Measurements from ENCODE around the gene DAB2. TPM values are rescaled to one million over a fixed set of nuclear protein-coding genes. Genes with fewer than 3 reads are reported as not detected.

DAB2 gene
- total and polyA plus RNA-seq, 7 donors = 4.1 to 37.1 (median 13.5) TPM

DNA sequence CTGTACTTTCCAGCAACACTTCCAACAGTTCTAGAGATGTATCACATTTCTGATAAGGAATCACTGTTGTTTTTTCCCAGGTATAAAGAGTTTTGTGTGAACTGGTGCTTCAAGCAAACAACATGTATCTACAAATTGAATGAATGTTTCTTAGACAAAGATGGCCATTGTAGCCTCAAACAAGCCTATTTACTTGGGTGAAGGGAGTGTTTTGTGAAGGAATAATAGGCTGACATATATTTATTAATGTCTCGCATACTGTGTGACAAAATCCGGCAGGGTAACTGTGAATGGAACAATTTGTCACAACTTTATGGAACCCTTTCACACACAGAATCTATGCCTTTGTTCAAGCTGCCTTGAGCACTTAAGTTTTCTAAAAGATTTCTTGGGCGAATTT, 24.8 kb upstream of the DAB2 start:
- H3K27ac ChIP-seq = no peak overlapping the region
- no peaks in the 10 kb centered on the region for H3K36me3 ChIP-seq (ENCODE audit: insufficient read depth in 1 of 2, low read depth in 1 of 2)
- no peak overlapping the region for H3K4me3 ChIP-seq
- no peaks in the 10 kb centered on the region for H3K9me3 ChIP-seq
- H3K4me1 ChIP-seq = no peaks in the 10 kb centered on the region
- TF ChIP-seq, protein P1, sequence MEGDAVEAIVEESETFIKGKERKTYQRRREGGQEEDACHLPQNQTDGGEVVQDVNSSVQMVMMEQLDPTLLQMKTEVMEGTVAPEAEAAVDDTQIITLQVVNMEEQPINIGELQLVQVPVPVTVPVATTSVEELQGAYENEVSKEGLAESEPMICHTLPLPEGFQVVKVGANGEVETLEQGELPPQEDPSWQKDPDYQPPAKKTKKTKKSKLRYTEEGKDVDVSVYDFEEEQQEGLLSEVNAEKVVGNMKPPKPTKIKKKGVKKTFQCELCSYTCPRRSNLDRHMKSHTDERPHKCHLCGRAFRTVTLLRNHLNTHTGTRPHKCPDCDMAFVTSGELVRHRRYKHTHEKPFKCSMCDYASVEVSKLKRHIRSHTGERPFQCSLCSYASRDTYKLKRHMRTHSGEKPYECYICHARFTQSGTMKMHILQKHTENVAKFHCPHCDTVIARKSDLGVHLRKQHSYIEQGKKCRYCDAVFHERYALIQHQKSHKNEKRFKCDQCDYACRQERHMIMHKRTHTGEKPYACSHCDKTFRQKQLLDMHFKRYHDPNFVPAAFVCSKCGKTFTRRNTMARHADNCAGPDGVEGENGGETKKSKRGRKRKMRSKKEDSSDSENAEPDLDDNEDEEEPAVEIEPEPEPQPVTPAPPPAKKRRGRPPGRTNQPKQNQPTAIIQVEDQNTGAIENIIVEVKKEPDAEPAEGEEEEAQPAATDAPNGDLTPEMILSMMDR (IDR thresholded peaks at IDR 0.05) = no peak
- WGBS, 3 donors = 75 to 84% (median 77%) methylated on average over 3 of the region's 3 CpGs
- intact Hi-C loops (cut with DNase I) = no loop called here
- H3K27me3 ChIP-seq (ENCODE audit: insufficient read depth in 3 of 3, low read length in 2 of 3) = no peaks in the 10 kb centered on the region
- ATAC-seq = no peak
- no peak for DNase-seq

DNA sequence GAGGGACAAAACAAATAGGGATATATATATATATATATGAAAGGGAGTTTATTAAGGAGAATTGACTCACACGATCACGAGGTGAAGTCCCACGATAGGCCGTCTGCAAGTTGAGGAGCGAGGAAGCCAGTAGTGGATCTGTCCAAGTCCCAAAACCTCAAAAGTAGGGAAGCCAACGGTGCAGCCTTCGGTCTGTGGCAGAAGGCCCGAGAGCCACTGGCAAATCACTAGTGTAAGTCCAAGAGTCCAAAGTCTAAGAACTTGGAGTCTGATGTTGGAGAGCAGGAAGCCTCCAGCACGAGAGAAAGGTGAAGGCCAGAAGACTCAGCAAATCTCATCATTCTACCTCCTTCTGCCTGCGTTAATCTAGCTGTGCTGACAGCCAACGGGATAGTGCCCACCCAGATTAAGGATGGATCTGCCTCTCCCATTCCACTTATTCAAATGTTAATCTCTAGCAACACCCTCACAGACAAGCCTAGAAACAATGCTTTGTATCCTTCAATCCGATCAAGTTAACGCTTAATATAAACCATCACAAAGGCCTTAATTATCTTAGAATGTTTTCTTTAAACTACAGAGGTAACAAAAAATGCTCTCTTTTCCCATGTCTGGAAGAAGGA, 23.8 kb upstream of the DAB2 start:
- H3K27me3 ChIP-seq (ENCODE audit: insufficient read depth in 3 of 3, low read length in 2 of 3) = no peaks in the 10 kb centered on the region
- no peak overlapping the region for H3K27ac ChIP-seq
- no peaks in the 10 kb centered on the region for H3K9me3 ChIP-seq
- 84 to 88% (median 85%) methylated on average over 13 of the region's 13 CpGs for WGBS, 3 donors
- no peaks in the 10 kb centered on the region for H3K36me3 ChIP-seq (ENCODE audit: insufficient read depth in 1 of 2, low read depth in 1 of 2)
- intact Hi-C loops (cut with DNase I) = no loop called here
- no peak overlapping the region for H3K4me3 ChIP-seq
- TF ChIP-seq, protein P1 (IDR thresholded peaks at IDR 0.05) = no peak
- ATAC-seq (no peak), DNase-seq (peak in 1 of 2 donors; percentile 51)
- no peaks in the 10 kb centered on the region for H3K4me1 ChIP-seq

DNA sequence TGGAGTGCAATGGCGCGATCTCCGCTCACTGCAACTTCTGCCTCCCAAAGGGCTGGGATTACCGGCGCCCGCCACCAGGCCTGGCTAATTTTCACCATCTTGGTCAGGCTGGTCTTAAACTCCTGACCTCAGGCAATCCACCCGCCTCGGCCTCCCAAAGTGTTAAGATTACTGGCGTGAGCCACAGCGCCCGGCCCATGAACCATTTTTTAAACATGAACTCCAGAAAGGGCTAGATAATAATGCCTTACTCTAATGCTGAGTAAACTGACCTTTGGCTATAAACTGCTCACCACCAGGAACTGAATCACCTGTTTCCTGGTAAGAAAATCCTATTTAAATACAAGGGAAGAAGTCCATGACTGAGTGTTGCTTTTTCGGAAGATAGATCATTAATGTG, 23.2 kb upstream of the DAB2 start:
- intact Hi-C loops (cut with DNase I) = no loop called here
- H3K4me1 ChIP-seq = no peaks in the 10 kb centered on the region
- no peaks in the 10 kb centered on the region for H3K27me3 ChIP-seq (ENCODE audit: insufficient read depth in 3 of 3, low read length in 2 of 3)
- H3K4me3 ChIP-seq = no peak overlapping the region
- TF ChIP-seq, protein P1 (IDR thresholded peaks at IDR 0.05) = no peak
- H3K9me3 ChIP-seq = no peaks in the 10 kb centered on the region
- 96% methylated on average over 12 of the region's 12 CpGs for WGBS, 3 donors
- H3K27ac ChIP-seq = no peak overlapping the region
- H3K36me3 ChIP-seq (ENCODE audit: insufficient read depth in 1 of 2, low read depth in 1 of 2) = no peaks in the 10 kb centered on the region
- ATAC-seq = no peak
- no peak for DNase-seq

DNA sequence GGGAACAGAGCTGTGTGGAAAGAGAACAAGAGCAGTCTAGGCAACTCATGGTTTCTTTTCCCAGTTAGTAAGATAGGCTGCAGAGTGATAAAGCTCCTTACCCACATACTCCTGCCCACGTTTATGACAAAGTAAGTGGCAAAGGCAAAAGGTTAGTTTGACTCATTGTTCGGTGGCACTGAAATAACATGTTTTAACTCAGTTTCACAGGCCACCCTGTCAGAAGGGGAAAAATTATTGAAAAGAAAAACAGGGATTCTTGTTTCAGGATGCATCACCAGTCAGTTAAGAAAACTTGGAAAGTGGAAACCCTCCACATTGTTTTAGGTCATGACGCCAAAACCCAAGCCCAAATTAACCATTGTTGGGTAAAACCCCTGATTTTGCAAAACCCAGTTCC, 22.3 kb upstream of the DAB2 start:
- Histone ChIP-seq H3K4me3 (no peak overlapping the region), H3K36me3 (ENCODE audit: insufficient read depth in 1 of 2, low read depth in 1 of 2) (no peaks in the 10 kb centered on the region), H3K27ac (no peak overlapping the region), H3K9me3 (no peaks in the 10 kb centered on the region), H3K27me3 (ENCODE audit: insufficient read depth in 3 of 3, low read length in 2 of 3) (no peaks in the 10 kb centered on the region), H3K4me1 (no peaks in the 10 kb centered on the region)
- no peak for DNase-seq
- TF ChIP-seq, protein P1 (IDR thresholded peaks at IDR 0.05) = no peak
- ATAC-seq = no peak
- intact Hi-C loops (cut with DNase I) = no loop called here
- WGBS, 3 donors = 62 to 75% (median 71%) methylated on average over 3 of the region's 3 CpGs

DNA sequence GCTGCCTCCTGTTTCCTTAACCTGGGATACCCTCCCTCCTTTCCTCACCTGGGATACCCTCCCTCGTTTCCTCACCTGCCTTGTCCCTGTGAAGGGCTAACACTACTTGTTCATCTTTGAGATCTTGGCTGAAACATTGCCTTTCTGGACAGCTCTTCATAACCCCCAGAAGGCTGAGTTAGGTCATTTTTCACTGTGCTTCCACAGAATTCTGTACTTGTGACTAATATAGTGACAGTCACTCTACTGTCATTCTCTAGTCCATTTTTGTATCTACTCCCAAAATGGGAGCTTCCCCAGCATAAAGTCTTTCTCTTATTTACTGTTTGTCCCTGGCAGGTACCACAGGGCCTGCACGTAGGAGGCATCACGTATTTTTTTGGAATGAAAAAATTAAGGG, 21.5 kb upstream of the DAB2 start:
- ATAC-seq = no peak
- TF ChIP-seq, protein P1 (IDR thresholded peaks at IDR 0.05) = no peak
- H3K27me3 ChIP-seq (ENCODE audit: insufficient read depth in 3 of 3, low read length in 2 of 3) = no peaks in the 10 kb centered on the region
- H3K9me3 ChIP-seq = no peaks in the 10 kb centered on the region
- H3K27ac ChIP-seq = no peak overlapping the region
- intact Hi-C loops (cut with DNase I) = no loop called here
- H3K4me1 ChIP-seq = no peaks in the 10 kb centered on the region
- WGBS, 3 donors = 73 to 92% (median 75%) methylated on average over 3 of the region's 3 CpGs
- DNase-seq = no peak
- no peaks in the 10 kb centered on the region for H3K36me3 ChIP-seq (ENCODE audit: insufficient read depth in 1 of 2, low read depth in 1 of 2)
- no peak overlapping the region for H3K4me3 ChIP-seq

Measured in psoas muscle (tissue), 8 donors.